HG03457 (cell line): ENCODE results near the gene FSD2.
"Not testable (repeated sequence)": the region's sequence is repeated elsewhere in the genome, so short reads cannot be mapped to it uniquely, and the experiment has no call there.

Experiments
- ATAC-seq: cut with Tn5 transposase; IDR thresholded peaks from one replicate; pipeline ENCODE4 v1.9.1; 2021; ENCODE audit warnings: moderate number of reproducible peaks; ENCODE audit not compliant: unreplicated experiment

The FSD2 gene

DNA sequence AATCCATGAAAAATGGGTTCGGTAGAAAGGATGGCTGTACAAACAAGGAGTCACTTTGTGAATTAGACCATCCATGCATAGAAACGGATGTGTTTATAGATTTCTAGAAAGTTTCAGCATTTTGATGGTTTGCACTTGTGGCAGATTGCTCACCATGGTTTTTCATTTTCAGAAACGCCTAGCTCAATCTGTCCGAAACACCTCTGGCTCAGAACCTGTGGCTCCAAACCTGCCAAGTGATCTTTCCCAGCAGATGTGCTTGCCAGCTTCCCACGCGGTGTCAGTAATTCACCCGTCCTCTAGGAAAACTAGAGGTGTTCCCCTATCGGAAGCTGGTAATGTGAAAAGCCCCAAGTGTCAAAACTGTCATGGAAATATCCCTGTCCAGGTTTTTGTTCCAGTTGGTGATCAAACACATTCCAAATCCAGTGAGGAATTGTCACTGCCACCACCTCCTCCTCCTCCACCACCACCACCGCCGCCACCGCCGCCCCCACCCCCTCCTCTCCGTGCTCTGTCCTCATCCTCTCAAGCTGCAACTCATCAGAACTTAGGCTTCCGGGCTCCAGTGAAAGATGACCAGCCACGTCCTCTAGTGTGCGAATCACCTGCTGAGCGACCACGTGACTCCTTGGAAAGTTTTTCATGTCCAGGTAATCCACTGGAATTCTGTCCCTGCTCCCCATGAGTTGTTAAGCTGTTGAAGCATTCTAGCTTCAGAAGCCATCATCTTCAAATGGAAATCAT is 24.7 kb upstream of the FSD2 start:
- ATAC-seq, result no peak

DNA sequence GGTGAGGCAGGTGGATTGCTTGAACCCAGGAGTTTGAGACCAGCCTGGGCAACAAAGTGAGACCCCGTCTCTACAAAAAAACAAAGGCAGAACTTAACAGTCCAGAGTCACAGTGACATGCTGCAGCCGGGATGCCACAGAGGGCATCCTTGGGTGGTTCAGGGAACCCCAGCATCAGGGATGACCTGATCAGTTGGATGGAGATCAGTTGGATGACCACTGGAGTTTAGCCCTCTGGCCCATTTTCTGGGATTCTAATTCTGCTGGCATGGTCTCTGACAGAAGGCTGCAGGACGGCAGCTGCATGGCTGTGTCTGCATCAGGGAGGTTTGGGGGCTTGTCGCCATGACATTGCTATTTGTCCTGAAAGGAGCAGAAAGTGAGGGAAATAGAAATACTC is 23.4 kb upstream of the FSD2 start:
- ATAC-seq, result no peak

DNA sequence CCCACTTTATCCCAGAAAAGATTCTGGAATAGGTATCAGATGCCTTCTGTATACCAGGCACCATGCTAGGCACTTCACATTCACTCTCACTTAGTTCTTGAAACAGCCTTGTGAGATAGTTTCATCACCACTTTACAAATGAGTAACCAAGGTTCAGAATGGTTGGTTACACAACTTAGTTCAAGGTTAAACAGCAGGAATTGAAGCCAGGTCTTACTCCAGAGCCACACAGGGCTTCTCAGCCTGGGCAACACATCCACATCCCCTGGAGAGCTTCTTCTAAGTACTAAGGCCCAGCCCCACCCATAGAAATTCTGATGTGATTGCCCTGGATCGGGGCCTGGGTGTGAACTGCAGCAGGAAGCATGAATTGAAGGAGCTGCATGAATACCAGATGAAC is 22.2 kb upstream of the FSD2 start:
- ATAC-seq, result no peak

DNA sequence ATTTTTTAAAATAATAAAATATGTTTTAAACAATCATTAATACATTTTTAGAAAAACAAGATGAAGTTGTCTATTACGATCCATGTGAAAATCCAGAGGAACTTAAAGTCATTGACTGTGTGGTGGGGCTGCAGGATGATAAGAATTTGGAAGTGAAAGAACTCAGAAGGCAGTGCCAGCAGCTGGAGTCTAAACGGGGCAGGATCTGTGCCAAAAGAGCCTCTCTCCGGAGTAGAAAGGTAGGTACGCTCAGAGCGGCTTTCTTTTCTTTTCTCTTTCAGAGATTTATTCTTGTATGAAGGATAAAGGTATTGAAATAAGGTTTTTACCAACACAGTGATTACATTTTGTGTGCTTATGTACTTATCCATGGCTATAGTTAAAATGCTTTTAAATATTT is 17.2 kb upstream of the FSD2 start:
- no peak for ATAC-seq

DNA sequence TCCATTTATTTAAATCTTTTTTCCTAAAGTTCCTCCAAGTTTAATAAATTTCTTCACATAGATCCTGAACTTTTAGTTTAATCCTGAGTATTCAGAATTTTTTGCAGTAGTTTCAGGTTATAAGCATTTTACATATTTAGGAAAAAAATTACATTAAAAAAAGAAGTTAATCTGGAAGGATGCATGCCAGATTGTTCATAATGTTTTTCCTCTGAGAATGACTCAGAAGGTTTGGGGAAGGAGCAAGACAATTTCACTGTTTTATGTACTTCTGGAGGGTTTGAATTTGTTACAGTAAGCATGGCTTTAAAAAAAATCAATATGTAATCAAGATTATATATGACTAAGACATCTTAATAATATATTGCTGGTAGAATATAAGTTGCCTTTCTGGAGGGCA is 16.0 kb upstream of the FSD2 start:
- ATAC-seq, result not testable (repeated sequence)

DNA sequence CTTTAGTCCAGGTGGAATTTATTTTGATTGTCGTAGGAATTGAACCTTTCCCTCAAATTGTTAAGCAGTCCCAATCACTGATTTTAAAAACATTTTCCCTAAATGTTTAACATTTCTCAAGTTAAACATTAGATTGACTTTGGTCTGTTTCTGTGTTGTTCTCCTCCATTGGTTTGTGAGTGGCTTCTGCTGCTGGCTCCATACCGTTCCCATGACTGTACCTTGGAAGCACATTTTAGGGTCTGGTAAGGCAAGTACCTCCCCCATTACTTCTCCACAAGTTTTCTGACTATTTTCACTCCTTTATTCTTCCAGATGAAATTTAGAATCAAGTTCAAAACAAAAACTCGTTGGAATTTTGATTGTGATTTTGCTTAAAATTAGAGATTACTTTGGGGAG is 15.5 kb upstream of the FSD2 start:
- ATAC-seq, result not testable (repeated sequence)

DNA sequence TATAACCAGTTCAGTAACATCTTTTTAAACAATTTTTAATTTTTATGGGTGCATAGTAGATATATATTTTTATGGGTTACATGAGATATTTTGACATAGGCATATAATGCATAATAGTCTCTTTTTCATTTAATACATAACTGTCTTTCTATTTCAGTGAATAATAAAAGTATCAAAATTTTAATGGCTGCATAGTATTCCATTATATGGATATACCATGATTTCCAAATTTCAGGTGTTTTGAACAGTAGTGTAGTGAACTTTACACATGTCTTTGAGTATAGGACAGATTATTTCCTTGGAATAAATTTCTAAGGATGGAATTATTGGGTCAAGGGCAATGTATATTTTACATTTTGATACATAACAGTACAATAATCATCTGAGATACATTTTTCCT is 14.3 kb upstream of the FSD2 start:
- no peak for ATAC-seq

DNA sequence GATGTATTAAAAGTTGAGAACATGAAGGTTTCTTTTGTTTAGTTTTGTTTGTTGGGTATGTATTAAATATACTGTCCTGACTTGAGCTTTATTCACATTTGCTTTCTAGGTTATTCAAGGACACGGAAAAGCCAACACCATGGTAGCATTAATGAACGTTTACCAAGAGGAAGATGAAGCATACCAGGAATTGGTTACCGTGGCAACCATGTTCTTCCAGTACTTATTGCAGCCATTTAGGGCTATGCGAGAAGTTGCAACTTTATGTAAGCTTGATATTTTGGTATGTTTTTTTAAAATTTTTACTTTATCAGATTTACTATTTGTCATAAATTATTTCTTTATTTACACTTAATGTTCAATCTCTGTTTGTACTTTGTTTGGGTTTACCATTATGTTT is 7.1 kb upstream of the FSD2 start:
- ATAC-seq, result no peak

DNA sequence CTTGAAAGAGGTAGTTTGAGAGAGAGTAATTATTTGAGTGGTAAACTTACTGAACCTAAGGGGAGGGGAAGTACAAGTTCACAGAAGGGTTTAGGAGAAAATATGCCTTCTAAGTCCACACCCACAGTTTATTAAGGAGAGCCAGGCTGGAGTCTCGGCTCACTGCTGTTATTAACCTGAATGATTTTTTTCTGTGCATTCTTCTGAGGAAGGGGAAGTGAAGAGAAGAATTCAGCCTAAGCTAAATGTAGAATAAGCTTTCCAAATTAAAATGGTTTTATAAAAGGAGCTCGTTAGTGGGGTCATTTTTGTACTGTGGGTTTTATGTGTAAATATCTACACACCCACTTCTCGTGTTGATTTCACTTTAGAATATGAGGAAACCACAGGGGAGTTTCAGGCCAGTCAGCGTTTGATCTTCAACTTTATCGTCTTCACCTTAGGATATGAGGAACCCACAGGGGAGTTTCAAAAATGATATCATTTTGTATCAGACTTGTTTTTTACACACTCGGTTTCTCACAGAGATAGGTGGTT is 5.1 kb upstream of the FSD2 start:
- ATAC-seq, result no peak

DNA sequence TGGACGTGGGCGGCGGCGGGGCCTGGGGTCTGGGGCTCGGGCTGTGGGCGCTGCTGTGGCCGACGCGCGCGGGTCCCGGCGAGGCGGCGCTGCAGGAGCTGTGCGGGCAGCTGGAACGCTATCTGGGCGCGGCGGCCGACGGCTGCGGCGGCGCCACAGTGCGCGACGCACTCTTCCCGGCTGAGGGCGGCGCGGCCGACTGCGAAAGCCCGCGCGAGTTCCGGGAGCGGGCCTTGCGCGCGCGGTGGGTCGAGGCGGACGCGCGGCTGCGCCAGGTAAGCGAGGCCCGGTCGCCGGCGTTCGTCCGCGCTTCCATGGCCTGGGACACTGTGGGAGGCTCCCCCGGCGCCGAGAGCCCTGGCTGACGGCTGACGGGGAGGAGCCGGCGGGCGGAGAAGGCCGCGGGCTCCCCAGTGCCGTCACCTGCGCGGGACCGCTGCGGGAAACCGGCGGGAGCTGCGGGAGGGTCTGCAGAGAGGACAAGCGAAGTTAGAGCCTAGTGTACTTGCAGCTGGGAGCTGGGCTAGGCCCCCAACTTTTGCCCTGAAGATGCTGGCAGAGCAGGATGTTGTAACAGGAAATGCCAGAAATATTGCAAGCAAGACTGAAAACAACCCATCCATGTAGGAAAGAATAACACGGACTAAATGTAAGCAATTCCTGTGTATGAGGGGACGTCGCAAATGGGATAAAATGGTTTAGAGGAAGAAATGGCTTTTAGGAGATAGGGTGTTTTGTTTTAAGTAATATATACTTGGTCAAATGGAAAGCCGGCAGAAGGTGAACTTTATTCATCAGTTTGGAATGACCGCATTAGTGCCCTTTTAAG is 4.4 kb upstream of the FSD2 start:
- ATAC-seq, result peak; percentile 4

DNA sequence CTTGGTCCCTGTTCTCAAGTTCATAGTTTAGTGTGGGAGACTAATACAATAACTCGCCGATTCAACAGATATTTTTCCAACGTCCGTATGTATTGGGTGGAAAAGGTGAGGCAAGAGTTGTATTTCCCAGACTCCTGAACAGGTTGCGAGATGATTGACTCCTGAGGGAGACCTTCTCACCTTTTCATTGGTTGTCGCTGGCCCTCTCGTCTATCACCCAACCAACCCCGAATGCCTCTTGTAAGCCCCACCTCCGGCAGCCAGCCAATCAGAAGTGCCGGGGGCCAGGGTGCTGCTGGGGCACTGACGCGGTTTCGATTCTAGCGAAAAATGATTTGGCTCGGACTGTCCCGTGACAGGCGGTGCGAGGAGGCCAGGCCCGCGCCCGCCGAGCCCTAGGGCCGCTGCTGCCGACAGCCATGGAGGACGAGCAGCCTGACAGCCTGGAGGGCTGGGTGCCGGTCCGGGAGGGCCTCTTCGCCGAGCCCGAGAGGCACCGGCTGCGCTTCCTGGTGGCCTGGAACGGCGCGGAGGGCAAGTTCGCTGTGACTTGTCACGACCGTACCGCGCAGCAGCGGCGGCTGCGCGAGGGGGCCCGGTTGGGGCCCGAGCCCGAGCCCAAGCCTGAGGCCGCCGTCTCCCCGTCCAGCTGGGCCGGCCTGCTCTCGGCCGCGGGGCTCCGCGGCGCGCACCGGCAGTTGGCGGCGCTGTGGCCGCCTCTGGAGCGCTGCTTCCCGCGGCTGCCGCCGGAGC is 3.6 kb upstream of the FSD2 start, which contains the start of gene WHAMM:
TSS of gene WHAMM (plus strand) at position 321 of the 753 bp plus-strand sequence. CDS start at position 420, 99 bp downstream.
- peak; percentile 71 for ATAC-seq

DNA sequence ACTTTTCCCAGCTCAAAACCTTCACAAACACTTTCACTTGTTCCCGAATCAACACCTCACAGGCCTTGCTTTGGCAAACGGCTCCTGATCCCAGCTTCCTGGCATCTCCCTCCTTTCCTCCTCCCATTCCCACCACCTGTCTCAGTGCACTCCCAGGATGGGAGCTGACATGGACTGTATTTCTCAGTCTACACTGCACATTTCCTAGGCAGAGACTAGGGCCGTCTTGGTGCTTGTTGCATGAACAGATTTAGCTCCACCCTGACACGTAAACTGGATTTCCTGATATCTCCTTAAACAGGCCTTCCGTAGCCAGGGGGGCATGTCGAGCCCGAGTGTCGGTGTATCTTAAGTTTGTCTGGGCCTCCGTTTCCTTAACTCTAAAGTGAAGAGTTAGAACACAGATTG is 2.8 kb upstream of the FSD2 start:
- no peak for ATAC-seq

DNA sequence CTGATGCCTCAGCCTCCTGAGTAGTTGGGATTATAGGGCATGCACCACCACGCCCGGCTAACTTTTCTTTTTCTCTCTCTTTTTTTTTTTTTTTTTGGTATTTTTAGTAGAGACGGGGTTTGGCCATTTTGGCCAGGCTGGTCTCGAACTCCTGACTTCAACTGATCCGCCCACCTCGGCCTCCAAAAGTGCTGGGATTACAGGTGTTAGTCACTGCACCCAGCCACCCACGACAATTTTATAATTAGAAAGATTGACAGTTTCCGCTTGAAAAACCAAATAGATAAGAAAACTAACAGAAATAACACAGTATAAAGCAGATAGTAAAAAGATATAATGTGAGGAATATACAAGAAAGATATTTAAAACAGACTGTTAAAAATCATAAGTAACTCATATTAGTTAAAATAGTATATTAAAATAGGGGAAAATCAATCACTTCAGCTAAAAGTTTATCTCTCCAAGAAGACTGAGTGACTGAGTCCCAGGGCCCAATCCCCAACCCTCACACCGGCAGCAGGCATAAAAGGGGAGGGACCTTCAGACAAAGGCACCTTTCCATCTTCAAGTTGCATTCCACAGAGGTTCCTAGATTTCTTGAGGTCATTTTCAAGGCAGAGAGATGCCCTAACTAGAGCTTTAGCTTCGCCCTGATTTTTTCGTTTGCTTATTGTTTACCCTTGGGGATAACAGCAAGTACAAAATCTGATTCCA is 2.2 kb upstream of the FSD2 start:
- no peak for ATAC-seq

DNA sequence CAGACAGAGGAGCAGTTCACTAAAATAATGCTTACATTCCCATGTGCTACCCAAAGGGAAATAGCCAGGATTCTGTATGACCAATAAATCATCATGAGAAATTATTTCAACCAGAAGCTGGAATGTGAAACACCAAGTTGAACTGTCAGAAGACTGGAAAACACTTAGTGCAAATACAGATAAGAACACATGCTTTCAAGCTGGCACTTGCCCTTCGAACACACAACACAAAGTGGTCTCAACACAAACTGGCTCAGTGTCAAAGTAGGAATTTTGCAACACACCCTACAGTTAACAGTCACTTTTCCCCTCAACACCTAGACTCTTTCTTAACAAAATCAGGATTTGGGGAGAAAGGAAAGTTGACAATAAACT is 1.3 kb downstream of the FSD2 start:
- ATAC-seq, result no peak

DNA sequence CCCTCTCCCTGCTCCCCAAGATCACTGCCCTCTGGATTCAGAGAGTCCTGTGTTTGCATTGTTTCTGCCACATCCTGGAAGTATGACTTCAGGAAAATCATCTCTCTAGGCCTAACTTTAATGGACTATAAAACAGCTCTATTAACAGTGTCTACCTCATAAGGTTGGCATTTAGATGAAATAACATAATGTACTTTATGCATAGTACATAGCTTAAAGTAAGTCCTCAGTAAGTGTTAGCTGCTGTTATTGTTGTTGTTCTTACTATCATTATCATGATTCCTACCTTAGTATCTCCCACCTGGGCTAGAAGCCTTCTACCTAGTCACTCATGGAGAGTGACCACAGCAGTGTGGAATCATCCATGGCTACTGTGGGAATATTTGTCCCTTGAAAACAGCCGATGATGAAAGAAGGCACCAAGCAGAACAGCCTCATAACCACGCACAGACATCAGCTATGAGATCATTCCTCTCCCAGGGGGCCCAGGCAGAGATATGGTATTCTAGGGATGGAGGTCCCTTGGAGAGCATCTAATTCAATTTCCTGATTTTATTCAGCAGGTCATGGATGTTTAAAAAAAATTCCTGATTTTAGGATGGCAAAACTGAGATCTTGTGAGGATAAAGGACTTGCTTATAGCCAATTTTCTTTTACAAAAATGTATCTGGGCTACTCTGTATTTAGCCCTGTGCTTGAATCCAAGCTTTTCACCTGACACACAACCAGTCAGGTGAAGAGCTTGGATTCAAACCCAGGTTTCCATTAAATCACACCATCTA is 1.9 kb downstream of the FSD2 start:
- no peak for ATAC-seq

DNA sequence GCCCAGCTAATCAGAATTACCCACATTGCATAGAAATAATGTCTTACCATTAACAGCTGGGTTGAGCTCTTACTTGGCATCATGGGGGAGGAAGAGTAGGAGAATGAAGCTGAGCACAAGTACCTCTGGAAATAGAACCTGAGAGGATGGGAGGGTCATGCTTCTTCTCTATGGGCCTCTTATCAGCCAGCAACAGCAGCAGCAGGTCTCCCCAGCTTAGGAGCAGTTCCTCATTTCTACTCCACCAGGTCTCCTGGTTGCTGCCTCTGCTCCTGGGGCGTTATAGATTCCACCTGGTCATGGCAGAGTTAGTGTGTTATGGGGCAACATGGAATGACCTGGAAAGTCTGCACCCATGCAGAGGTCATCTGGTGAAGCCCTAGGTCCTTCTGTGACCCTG is 3.4 kb downstream of the FSD2 start:
- ATAC-seq, result no peak

DNA sequence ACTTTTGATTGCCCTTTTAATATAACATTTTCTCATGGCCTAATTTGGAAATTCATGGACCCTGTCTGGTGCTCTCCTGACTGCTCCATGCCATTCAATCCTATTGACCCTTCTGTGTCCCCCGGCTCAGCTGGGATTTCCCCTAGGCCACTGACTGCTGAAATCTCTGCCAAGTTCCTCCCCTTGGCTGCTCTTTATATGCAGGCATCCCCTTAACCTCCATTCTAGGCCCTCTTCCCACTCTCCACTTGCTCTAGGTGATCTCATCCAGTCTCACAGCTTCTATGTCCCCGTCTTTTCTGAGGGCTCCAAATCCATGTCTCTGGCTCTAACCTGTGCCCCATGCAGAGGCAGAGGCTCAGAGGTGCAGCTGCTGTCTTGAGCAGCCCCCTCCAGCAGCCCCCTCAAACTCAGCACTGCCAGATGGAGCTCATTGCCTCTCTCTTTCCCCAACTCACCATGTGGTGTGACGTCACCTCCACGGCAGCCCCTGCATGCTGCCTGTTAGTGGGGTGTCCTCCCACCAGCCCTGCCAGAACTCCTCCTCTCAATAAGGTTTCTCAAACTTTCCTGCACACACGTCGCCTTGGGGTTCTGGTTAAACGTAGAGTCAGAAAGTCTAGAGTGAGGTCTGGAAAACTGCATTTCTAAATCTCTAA is 6.6 kb downstream of the FSD2 start:
- ATAC-seq, result no peak

DNA sequence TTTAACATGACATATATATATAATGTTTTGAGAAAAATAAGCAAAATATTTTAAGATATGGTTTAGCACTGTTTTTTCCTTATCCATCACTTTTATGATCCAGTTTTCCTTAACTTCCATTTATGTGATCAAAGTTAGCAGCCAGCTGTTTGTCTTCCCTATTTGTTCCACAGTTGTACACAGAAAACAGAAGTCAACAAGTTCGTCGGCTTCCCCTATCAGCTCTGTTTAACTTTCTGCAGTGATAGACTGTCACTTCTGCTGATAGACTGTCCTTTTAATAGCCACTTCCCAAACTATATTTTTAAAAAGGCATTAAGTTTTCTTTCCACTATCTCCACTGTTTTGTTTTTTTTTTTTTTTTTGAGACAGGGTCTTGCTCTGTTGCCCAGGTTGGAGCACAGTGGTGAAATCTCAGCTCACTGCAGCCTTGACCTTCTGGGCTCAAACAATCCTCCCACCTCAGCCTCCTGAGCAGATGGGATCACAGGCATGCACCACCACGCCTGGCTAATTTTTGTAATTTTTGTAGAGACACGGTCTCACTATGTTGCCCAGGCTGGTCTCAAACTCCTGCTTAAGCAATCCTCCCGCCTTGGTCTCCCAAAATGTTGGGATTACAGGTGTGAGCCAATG is 7.2 kb downstream of the FSD2 start:
- no peak for ATAC-seq

DNA sequence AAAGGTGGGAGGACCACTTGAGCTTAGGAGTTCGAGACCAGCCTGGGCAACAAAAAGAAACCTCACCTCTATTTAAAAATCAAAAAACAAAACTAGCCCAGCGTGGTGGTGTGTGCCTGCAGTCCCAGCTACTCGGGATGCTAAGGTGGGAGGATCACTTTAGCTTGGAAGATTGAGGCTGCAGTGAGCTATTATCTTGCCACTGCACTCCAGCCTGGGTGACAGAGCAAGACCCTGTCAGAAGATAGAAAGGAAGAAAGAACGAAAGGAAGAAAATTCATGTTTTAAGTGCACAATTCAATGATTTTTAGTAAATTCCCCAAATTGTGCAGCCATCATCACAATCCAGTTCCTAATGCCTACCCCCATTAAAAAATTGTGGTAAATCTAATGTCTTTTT is 7.8 kb downstream of the FSD2 start:
- ATAC-seq, result no peak
